Stomach (tissue), 4 donors: ENCODE results near the gene PLAAT5.
"Not testable (repeated sequence)": the region's sequence is repeated elsewhere in the genome, so short reads cannot be mapped to it uniquely, and the experiment has no call there.

Source experiments
- CTCF ChIP-seq, 7 experiments: fragments of 450-650 bp in 4 of 7; fragments of 200-600 bp in 3 of 7; sonication (generic) in 3 of 7; IDR thresholded peaks; one replicate each; pipeline ENCODE4 v1.5.1; 2016 to 2019; ENCODE audit warnings: antibody characterized with exemption in 7 of 7, control low read depth in 2 of 7, mild to moderate bottlenecking in 1 of 7
- EP300 ChIP-seq: sonication (generic); formaldehyde crosslinking; IDR thresholded peaks from one replicate; pipeline ENCODE4 v1.6.1; 2017; ENCODE audit warnings: antibody characterized with exemption

- not testable (repeated sequence) for TF ChIP-seq CTCF (IDR thresholded peaks at IDR 0.05); EP300
These were observed 37.2 kb upstream of the PLAAT5 start for GRCh38 chr11:63528156-63528555.
